DOHH2 (cell line): ENCODE results near the gene INPP4B.

ENCODE experiments used
- H3F3A ChIP-seq: fragments of 200-600 bp; sonication (generic), shearing (Covaris generic); 2 replicates; pipeline ENCODE4 v1.6.0; 2016; ENCODE audit warnings: antibody characterized with exemption, mild to moderate bottlenecking; ENCODE audit not compliant: control insufficient read depth, insufficient read depth
- H3K27ac ChIP-seq: fragments of 200-600 bp; sonication (generic); 2 replicates; pipeline ENCODE4 v1.5.1; 2014; ENCODE audit warnings: low read depth, mild to moderate bottlenecking, low read length, moderate library complexity
- H3K27me3 ChIP-seq: fragments of 200-600 bp; sonication (generic); 2 replicates; pipeline ENCODE4 v1.6.1; 2014; ENCODE audit warnings: mild to moderate bottlenecking, low read length, mixed read lengths; ENCODE audit not compliant: control insufficient read depth
- H3K36me3 ChIP-seq: fragments of 200-600 bp; sonication (generic); 2 replicates; pipeline ENCODE4 v1.6.1; 2014; ENCODE audit warnings: mild to moderate bottlenecking, low read length, moderate library complexity, mixed read lengths; ENCODE audit not compliant: control insufficient read depth
- H3K4me1 ChIP-seq: fragments of 200-600 bp; sonication (generic); 2 replicates; pipeline ENCODE4 v1.6.1; 2014; ENCODE audit warnings: mild to moderate bottlenecking, low read length, mixed read lengths; ENCODE audit not compliant: control insufficient read depth
- H3K4me2 ChIP-seq: fragments of 200-600 bp; sonication (generic); 2 replicates; pipeline ENCODE4 v1.6.0; 2014; ENCODE audit warnings: mild to moderate bottlenecking, low read length, moderate library complexity
- H3K4me3 ChIP-seq: fragments of 200-600 bp; sonication (generic); 2 replicates; pipeline ENCODE4 v1.5.1; 2014; ENCODE audit warnings: mild to moderate bottlenecking, low read length, mixed read lengths
- H3K79me2 ChIP-seq: fragments of 200-600 bp; sonication (generic); 2 replicates; pipeline ENCODE4 v1.6.1; 2014; ENCODE audit warnings: mild to moderate bottlenecking, low read length, mixed read lengths; ENCODE audit not compliant: control insufficient read depth
- H3K9me2 ChIP-seq: fragments of 200-600 bp; sonication (generic); replicated peaks from 2 replicates; pipeline ENCODE4 v1.6.1; 2014; ENCODE audit warnings: mild to moderate bottlenecking, low read length, mixed read lengths; ENCODE audit not compliant: control insufficient read depth
- H3K9me3 ChIP-seq: fragments of 200-600 bp; sonication (generic); 2 replicates; pipeline ENCODE4 v1.6.1; 2014; ENCODE audit warnings: antibody characterized with exemption, low read length, mixed read lengths; ENCODE audit not compliant: control insufficient read depth, insufficient read depth
- H4K20me1 ChIP-seq: fragments of 200-600 bp; sonication (generic); 2 replicates; pipeline ENCODE4 v1.6.0; 2014; ENCODE audit warnings: low read depth, mild to moderate bottlenecking, antibody characterized with exemption, low read length, moderate library complexity; ENCODE audit not compliant: control insufficient read depth, insufficient read depth
- EZH2phosphoT487 ChIP-seq: fragments of 200-600 bp; sonication (generic); IDR thresholded peaks from 2 replicates; pipeline ENCODE4 v1.6.1; 2017; ENCODE audit warnings: borderline replicate concordance, mild to moderate bottlenecking, antibody characterized with exemption, low read length, moderate library complexity, mixed read lengths
- TF ChIP-seq, protein P1 (sequence below): fragments of 200-600 bp; sonication (generic); IDR thresholded peaks from one replicate; pipeline ENCODE4 v1.5.1; 2014; ENCODE audit warnings: antibody characterized with exemption, mild to moderate bottlenecking, low read depth, low read length; ENCODE audit not compliant: poor library complexity, severe bottlenecking

INPP4B gene

GRCh38 chr4:142142366-142143054 is 703.6 kb downstream of the INPP4B start:
- no peak overlapping the region for H3K4me3 ChIP-seq
- no peaks in the 10 kb centered on the region for H3K9me3 ChIP-seq
- H3K4me1 ChIP-seq, result no peaks in the 10 kb centered on the region
- H4K20me1 ChIP-seq, result no peaks in the 10 kb centered on the region
- no peaks in the 10 kb centered on the region for H3K27me3 ChIP-seq
- no peaks in the 10 kb centered on the region for H3K9me2 ChIP-seq
- H3F3A ChIP-seq, result no peaks in the 10 kb centered on the region
- no peaks in the 10 kb centered on the region for H3K79me2 ChIP-seq
- H3K4me2 ChIP-seq, result no peak overlapping the region
- H3K36me3 ChIP-seq, result no peaks in the 10 kb centered on the region
- TF ChIP-seq, protein P1, sequence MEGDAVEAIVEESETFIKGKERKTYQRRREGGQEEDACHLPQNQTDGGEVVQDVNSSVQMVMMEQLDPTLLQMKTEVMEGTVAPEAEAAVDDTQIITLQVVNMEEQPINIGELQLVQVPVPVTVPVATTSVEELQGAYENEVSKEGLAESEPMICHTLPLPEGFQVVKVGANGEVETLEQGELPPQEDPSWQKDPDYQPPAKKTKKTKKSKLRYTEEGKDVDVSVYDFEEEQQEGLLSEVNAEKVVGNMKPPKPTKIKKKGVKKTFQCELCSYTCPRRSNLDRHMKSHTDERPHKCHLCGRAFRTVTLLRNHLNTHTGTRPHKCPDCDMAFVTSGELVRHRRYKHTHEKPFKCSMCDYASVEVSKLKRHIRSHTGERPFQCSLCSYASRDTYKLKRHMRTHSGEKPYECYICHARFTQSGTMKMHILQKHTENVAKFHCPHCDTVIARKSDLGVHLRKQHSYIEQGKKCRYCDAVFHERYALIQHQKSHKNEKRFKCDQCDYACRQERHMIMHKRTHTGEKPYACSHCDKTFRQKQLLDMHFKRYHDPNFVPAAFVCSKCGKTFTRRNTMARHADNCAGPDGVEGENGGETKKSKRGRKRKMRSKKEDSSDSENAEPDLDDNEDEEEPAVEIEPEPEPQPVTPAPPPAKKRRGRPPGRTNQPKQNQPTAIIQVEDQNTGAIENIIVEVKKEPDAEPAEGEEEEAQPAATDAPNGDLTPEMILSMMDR, result no peak
- no peak for TF ChIP-seq EZH2phosphoT487
- no peak overlapping the region for H3K27ac ChIP-seq

- no peak for TF ChIP-seq EZH2phosphoT487
- TF ChIP-seq, protein P1, result no peak
- no peaks in the 10 kb centered on the region for H3K9me3 ChIP-seq
- H4K20me1 ChIP-seq, result no peaks in the 10 kb centered on the region
- no peaks in the 10 kb centered on the region for H3K79me2 ChIP-seq
- no peak overlapping the region for H3K4me2 ChIP-seq
- no peaks in the 10 kb centered on the region for H3K9me2 ChIP-seq
- no peak overlapping the region for H3K27ac ChIP-seq
- H3K27me3 ChIP-seq, result no peaks in the 10 kb centered on the region
- no peaks in the 10 kb centered on the region for H3F3A ChIP-seq
- no peaks in the 10 kb centered on the region for H3K4me1 ChIP-seq
- no peaks in the 10 kb centered on the region for H3K36me3 ChIP-seq
- no peak overlapping the region for H3K4me3 ChIP-seq
Observed at GRCh38 chr4:142141224-142141623, 704.9 kb downstream of the INPP4B start.

DNA sequence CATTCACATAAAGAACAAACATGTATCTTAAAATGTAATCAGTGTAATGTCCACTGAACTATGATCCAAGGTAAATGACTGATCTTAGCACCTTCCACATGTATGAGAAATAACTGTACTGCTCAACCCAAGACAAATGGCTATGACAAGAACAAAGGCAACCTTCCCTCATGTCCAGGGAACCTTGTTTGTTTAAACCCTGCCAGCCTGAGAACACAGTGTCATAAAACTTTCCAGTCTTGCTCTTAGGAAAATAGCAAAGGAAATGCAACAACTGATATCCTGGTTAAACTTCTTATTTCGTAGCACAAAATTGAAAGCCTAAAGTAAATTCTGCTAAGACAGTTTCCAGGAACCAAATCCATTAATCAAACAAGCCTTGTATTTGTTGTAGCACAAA is 715.4 kb downstream of the INPP4B start:
- Histone ChIP-seq H3K4me1 (no peaks in the 10 kb centered on the region), H3K4me2 (no peak overlapping the region), H3K27me3 (no peaks in the 10 kb centered on the region), H4K20me1 (no peaks in the 10 kb centered on the region), H3F3A (no peaks in the 10 kb centered on the region), H3K9me2 (no peaks in the 10 kb centered on the region), H3K4me3 (no peak overlapping the region), H3K27ac (no peak overlapping the region), H3K36me3 (no peaks in the 10 kb centered on the region), H3K9me3 (no peaks in the 10 kb centered on the region), H3K79me2 (no peaks in the 10 kb centered on the region)
- no peak for TF ChIP-seq EZH2phosphoT487
- TF ChIP-seq, protein P1, result no peak
